ENCODE data around the gene GPR35. TPM values are rescaled to one million over a fixed set of nuclear protein-coding genes. Genes with fewer than 3 reads are reported as not detected.

GPR35 gene
- total and polyA plus RNA-seq, 2 donors (not counting 3 experiments of a cell fraction or from before 2014, with no cell fraction given), result 0.18 to 0.33 TPM

DNA sequence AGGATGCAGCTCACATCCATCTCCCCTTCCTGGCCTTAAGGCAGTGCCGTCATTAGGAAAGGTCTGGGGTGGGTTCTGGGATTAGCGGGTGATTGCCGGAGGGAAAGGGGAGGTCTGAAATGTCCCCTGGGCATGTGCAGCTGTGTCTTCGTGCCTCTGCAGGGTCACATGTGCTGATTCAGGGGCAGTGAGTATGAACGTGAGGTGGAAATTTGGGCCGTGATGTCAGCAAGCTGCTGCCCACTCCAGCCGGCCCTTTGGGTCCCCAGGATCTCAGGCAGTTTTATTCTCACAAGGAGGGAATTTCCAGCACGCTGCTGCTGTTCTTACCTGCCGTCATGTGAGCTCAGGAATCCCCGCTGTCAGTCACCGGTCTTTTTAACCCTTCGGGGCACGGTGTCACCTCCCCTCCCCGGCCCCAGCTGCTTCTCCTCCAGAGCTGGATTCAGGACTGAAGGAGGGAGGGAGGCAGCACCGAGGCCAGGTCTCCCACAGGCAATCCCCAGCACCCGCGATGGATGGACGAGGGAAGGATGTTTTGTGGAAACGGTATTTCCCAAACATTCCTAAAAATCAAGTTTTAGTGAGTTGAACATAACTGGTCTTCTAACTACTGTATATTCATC lies 23.5 kb downstream of the GPR35 start:
- no peaks in the 10 kb centered on the region for H3K36me3 ChIP-seq (ENCODE audit: control insufficient read depth in 2 of 2, extremely low read depth in 1 of 2, insufficient read depth in 2 of 2, low read length in 2 of 2)
- H3K9me1 ChIP-seq (replicated peaks; ENCODE audit: control insufficient read depth, extremely low read depth, insufficient read depth, low read length), result no peaks in the 10 kb centered on the region
- H4K20me1 ChIP-seq (replicated peaks; ENCODE audit: control insufficient read depth, extremely low read depth, insufficient read depth, low read length), result no peaks in the 10 kb centered on the region
- no peaks in the 10 kb centered on the region for H3K79me2 ChIP-seq (ENCODE audit: control insufficient read depth, insufficient read depth, low read length)
- H3K27ac ChIP-seq (ENCODE audit: insufficient read depth, low read depth, low read length), result no peak overlapping the region
- CTCF ChIA-PET, result no interaction called here
- H3K27me3 ChIP-seq (ENCODE audit: control insufficient read depth in 2 of 2, insufficient read depth in 2 of 2, low read length in 2 of 2), result peaks cover 0 to 2% of the 10 kb centered on the region in 2 experiments
- no peaks in the 10 kb centered on the region for H3K9me3 ChIP-seq (replicated peaks; ENCODE audit: control insufficient read depth, insufficient read depth, low read length)
- POLR2A ChIA-PET, result no interaction called here
- DNase-seq (ENCODE audit: low read depth, low spot score) (no peak), FAIRE-seq (no peak)
- H3K9ac ChIP-seq (replicated peaks; ENCODE audit: extremely low read depth, insufficient read depth, low read length), result no peak overlapping the region
- intact Hi-C loops (cut with micrococcal nuclease), result no loop called here
- no peak overlapping the region for H3K4me2 ChIP-seq (ENCODE audit: insufficient read depth, low read length)
- no peak overlapping the region for H2AFZ ChIP-seq (ENCODE audit: low read depth, low read length)
- H3K4me3 ChIP-seq (replicated peaks in 1 of 3; ENCODE audit: insufficient read depth in 1 of 3, low read depth in 1 of 3, low read length in 3 of 3), result no peak overlapping the region
- TF ChIP-seq JUN (IDR thresholded peaks at IDR 0.05; ENCODE audit: borderline replicate concordance, insufficient read depth, insufficient read length, low read depth), result no peak
- no peak for TF ChIP-seq POLR2AphosphoS5 (IDR thresholded peaks at IDR 0.05; ENCODE audit: insufficient read depth, low read depth, low read length)
- TF ChIP-seq GATA2 (IDR thresholded peaks at IDR 0.05; ENCODE audit: insufficient read depth, insufficient read length, low read depth, low read length), result no peak
- TF ChIP-seq FOS (IDR thresholded peaks at IDR 0.05; ENCODE audit: borderline replicate concordance, insufficient read depth, low read length), result no peak
- TF ChIP-seq, protein P1, sequence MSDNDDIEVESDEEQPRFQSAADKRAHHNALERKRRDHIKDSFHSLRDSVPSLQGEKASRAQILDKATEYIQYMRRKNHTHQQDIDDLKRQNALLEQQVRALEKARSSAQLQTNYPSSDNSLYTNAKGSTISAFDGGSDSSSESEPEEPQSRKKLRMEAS (IDR thresholded peaks at IDR 0.05; ENCODE audit: insufficient read depth, insufficient read length), result no peak
- TF ChIP-seq POLR2A (IDR thresholded peaks at IDR 0.05; ENCODE audit: low read depth, low read length), result no peak
- TF ChIP-seq CTCF (IDR thresholded peaks at IDR 0.05; ENCODE audit: extremely low read depth in 1 of 2, insufficient read depth in 1 of 2, low read depth in 1 of 2, low read length in 2 of 2), result no peak
- no peak for TF ChIP-seq EZH2 (IDR thresholded peaks at IDR 0.05; ENCODE audit: borderline replicate concordance, low read depth, low read length, severe bottlenecking)
- no peak for TF ChIP-seq MYC (IDR thresholded peaks at IDR 0.05; ENCODE audit: low read depth, low read length)
- H3K4me1 ChIP-seq (ENCODE audit: control insufficient read depth, extremely low read depth, insufficient read depth, low read length), result no peaks in the 10 kb centered on the region
- dilution Hi-C loops (cut with MboI; ENCODE audit: extremely low pct_ligation_motif_present, low sequenced_read_pairs), result no loop called here
- no TSS peak for BruUV-seq (replicated peaks)

All from endothelial cell of umbilical vein (primary cell).